ENCODE results near the gene SNRNP70.
"Not testable (repeated sequence)": the region's sequence is repeated elsewhere in the genome, so short reads cannot be mapped to it uniquely, and the experiment has no call there.

Gene SNRNP70

DNA sequence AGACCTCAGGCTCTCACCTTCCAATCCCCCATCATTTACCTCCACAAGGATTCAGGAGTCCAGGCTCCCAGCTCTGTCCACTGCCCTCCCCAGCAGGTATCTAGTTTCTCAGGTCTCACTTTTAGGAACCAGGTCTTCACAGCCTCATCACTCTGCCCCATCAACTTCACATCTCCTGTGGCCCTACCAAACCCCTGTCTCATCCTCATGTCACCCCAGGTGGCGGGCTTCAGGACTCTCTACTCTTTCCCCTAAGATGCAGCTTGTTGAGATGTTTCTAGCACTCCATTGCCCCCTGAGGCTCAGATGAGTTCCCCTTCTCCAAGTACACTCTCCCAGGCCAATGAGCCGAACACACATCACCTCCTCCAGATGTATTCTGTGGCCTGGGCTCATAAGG, 35.6 kb downstream of the SNRNP70 start:
- DNase-seq: no peak

DNA sequence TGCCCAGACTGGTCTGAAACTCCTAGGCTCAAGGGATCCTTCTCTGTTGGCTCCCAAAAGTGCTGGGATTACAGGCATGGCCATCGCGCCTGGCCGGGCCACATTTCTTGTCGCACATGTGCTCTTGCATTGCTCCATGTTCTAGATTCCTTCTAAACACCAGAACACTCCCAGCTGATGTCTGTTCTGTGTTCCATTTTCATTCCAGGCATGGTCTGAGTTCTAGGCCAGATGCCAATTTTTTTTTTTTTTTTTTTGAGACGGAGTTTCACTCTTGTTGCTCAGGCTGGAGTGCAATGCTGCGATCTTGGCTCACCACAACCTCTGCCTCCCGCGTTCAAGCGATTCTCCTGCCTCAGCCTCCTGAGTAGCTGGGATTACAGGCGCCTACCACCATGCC, 36.6 kb downstream of the SNRNP70 start:
- not testable (repeated sequence) for DNase-seq

DNA sequence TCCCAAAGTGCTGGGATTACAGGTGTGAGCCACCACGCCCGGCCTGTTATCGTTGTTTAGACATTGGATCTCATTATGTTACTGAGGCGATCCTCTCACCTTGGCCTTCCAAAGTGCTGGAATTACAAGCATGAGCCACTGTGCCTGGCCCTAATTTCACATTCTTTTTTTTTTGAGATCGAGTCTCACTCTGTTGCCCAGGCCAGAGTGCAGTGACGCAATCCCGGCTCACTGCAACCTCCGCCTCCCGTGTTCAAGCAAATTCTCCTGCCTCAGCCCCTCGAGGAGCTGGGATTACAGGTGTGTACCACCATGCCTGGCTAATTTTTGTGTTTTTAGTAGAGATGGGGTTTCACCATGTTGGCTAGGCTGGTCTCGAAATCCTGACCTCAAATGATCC, 38.0 kb downstream of the SNRNP70 start:
- not testable (repeated sequence) for DNase-seq

DNA sequence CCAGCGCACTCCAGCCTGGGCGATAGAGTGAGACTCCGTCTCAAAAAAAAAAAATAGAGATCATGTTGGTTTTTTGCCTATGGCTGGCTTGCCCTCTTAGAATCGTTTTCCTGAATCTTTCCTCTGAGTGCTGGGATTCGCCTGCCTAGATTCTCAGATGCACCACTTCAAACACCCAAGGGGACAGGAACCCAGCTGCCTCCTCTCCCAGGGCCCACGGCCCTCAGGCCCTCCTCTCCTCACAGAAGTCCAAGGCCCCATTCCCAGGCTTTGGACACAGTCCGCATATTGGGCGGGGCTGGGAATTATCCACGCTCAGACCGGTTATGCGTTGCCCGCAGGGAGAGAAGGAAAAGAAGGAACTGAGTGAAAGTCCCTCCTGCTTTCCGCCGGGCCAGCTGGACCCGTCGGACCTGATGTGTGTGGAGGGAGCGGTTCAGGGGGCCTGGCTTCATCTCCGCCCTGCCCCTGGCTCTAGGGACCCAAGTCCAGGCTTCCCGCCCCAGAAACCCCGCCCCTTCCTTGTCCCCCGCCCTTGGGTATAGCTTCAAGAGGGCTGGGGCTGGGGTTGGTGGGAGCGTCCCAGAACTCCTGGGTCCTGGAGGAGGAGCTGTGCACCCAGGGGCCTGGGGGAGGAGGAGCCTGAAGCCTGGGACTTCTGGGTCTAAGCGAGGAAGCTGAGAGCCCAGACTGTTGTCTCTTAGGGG, 39.9 kb downstream of the SNRNP70 start:
- DNase-seq: no peak

DNA sequence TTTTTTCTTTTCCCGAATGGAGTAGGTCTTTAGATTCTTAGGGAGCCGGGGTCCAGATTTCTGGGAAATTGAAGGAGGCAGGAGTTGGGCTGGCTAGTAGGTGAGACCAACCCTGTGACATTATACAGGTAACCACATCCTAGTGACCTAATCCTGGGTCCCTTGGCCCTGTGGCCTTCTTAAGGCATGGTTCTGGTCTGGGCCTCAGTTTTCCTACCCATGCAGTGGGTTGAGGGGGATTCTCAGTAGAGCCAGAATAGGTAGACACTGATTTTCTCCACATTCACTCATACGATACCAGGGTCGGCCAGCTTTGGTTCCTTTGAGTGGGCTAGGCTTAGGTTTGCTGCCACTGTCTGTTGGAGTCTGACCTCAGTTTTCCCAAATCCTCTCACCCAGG, 41.3 kb downstream of the SNRNP70 start:
- DNase-seq: no peak

DNA sequence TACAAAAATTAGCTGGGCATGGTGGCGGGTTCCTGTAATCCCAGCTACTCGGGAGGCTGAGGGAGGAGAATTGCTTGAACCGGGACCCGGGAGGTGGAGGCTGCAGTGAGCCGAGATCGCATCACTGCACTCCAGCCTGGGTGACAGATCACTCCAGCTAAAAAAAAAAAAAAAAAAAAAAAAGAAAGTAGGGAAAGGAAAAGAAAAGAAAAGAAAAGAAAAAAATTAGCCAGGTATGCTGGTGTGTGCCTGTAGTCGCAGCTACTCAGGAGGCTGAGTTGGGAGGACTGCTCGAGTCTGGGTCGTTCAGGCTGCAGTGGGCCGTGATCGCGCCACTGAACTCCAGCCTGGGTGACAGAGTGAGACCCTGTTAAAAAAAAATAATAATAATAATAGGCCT, 42.0 kb downstream of the SNRNP70 start:
- DNase-seq: not testable (repeated sequence)

DNA sequence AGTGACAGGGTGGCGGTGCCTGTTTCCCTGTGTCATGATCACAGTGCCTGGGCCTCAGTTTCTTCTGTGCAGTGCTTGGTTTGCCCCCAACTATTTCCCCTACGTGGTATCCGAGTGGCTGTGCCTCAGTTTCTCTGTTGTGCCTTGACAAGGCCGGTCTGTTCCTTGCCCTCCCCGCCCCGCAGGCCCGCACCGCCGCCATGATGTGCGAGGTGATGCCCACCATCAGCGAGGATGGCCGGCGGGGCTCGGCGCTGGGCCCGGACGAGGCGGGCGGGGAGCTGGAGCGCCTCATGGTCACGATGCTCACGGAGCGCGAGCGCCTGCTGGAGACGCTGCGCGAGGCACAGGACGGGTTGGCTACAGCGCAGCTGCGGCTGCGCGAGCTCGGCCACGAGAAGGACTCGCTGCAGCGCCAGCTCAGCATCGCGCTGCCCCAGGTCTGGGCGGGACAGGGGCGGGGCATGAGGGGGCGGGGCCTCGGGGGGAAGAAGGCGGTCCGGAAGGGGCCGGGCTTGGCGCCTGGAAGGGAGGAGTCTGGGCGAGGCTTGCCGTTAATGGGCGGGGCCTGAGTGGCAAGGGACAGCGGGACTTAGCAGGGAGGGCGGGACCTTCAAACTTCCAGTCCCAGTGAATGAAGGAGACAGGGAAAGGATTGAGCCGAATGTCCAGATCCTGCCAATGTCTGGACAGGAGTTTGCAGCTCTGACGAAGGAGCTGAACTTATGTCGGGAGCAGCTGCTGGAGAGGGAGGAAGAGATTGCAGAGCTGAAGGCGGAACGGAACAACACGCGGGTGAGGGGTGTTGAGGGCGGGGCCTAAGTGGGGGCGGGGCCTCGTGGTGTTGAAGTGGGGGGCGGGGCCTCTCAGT, 42.7 kb downstream of the SNRNP70 start:
- peak; percentile 88 to 95 (median 91) for DNase-seq

DNA sequence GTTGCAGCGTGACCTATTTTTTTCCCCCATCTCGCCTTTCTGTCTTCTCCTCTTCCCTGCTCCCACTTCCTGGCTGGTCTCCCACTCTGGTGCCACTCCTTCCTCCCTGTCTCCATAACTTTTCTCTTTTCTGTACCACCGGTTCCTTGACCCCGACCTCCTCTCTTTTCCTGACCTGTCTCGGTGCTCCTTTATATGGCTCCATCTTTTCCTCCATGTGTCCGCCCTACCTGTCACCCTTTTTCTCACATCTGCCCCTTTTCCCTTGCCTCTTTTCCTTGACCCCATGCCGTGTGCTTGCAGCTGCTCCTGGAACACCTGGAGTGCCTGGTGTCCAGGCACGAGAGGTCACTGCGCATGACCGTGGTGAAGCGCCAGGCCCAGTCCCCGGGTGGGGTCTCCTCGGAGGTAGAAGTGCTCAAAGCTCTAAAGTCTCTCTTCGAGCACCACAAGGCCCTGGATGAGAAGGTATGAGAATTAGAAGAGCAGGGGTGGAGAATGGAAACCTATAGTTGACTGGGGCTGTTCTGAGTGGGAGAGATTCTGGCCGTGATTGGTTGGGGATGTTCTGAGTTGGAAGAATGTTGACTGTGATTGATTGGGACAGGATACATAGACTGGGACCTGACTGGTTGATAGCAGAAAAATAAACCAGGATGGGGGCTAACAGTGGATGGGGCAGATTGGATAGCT, 43.4 kb downstream of the SNRNP70 start:
- no peak for DNase-seq

DNA sequence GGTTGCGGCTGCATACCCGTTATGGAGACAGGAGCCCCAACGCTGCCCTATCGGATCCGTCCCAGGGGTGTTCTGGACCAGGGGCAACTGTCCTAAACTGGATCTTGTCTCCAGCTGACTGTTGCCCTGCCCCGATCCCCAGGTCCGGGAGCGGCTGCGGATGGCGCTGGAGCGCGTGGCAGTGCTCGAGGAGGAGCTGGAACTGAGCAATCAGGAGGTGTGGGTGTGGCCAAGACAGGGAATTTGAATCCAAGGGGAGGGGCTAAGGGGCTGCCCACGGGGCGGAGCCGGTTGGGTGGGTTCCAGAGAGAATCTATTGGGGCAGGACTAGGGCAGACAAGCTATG, 44.0 kb downstream of the SNRNP70 start:
- DNase-seq: no peak

DNA sequence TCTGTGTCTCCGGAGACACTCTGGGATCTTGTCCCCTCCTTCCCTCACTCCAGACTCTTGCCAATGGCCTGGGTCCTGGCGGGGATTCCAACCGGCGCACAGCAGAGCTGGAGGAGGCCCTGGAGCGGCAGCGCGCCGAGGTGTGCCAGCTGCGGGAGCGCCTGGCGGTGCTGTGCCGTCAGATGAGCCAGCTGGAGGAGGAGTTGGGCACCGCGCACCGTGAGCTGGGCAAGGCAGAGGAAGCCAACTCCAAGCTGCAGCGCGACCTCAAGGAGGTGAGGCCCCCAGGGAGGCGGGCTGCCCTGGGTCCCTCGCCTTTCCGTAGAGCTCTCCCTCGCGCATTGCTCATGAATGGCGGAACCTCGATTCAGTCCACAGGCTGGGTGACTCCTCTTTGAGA, 45.1 kb downstream of the SNRNP70 start:
- DNase-seq: no peak

DNA sequence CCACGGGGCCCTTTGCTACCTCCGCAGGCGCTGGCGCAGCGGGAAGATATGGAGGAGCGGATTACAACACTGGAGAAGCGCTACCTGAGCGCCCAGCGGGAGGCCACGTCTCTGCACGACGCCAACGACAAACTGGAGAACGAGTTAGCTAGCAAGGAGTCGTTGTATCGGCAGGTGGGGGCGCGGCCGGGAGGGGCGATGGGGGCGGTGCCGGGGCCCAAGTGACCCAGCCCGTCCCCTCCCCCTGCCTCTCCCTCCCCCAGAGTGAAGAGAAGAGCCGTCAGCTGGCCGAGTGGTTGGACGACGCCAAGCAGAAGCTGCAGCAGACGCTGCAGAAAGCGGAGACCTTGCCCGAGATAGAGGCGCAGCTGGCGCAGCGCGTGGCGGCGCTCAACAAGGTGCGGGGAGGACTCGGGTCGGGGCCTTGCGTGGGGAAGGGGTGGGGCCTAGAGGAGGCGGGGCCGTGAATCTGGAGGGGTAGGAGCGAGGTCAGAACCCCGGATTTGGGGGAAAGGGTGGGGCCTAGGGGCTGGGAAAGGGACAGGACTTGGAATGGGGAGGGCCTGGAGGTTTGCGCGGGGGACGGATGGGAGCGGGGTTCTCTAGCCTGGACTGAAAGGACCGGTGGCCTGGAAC, 47.8 kb downstream of the SNRNP70 start:
- peak in 1 of 5 experiments; percentile 49 for DNase-seq

DNA sequence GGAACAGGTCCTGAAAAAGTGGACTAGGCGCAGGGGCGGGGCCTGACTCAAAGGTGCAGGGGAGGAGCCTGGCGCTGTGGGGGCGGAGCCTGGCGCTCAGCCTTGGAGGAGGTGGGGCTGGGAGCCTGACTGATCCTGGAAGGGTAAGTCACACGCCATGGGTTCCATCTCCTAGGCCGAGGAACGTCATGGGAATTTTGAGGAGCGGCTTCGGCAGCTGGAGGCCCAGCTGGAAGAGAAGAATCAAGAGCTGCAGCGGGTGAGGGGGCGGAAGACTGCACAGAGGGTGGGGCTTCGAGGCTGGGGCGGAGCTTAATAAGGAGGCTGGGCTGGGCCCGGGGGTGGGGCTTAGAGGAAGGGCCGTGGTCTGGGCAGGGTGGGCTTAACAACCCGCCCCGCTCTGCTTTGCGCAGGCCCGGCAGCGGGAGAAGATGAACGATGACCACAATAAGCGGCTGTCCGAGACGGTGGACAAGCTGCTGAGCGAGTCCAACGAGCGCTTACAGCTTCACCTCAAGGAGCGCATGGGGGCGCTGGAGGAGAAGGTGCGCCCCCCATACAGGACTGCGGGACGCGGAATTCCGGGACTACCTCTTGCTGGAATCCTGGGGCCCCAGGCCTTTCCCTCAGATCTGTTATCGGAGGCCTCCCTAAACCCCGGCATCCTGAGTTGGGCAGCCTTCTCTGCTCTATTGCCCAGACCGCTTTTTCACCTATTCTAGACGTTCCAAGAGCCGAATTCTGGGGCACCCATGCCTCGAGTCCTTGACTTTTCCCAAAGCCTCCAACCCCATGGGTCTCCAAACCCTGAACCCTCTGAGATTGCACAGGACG, 48.6 kb downstream of the SNRNP70 start:
- DNase-seq: peak in 2 of 5 experiments; percentile 38 to 53

DNA sequence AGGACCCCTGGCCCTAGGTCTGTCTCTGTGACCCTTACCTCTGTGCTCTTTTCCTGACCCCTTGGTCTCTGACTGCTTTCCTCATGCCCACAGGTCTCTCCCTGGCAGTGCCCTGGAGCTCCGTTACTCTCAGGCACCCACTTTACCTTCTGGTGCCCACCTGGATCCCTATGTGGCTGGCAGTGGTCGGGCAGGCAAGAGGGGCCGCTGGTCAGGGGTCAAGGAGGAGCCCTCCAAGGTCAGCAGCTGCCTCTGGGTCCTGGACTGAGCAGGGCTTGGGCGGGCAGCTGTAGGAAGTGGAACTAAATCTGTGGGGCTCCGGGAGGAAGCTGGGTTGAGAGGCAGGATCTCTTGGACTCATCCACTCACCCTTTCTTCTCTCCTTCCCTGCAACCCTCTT, 50.4 kb downstream of the SNRNP70 start:
- DNase-seq: no peak

DNA sequence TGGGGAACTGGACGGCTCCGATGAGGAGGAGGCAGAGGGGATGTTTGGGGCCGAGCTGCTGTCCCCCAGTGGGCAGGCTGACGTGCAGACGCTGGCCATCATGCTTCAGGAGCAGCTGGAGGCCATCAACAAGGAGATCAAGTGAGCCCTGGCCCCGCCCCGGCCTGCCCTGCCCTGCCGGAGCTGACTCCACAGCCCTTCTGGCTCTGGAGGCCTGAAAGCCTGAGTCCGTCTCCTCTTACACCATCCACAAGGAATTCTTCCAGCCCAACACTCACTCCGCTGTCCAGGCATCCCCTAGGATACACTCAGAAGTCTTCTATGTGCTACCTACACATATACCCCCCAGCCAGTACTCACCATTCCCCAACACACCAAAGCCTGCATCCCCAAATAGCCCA, 51.5 kb downstream of the SNRNP70 start:
- no peak for DNase-seq

DNA sequence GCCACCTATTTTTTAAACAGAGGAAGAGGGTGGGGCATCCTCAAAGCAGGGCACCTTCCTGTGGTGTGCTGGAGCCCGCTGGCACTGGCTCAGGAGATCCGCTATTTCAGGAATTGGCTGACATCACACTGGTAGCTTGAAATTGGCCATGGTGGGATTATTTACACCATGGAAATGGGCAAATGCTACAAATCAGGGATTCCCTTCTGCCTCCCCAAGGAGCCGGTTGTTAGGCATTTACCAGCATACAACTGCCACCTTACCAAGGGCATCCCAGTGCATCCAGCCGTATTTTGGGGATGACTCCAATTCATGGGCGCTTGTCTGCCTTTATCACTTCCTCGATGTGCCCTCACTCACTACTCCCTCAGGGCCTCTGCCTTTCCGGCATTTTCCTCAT, 55.7 kb downstream of the SNRNP70 start:
- no peak for DNase-seq

DNA sequence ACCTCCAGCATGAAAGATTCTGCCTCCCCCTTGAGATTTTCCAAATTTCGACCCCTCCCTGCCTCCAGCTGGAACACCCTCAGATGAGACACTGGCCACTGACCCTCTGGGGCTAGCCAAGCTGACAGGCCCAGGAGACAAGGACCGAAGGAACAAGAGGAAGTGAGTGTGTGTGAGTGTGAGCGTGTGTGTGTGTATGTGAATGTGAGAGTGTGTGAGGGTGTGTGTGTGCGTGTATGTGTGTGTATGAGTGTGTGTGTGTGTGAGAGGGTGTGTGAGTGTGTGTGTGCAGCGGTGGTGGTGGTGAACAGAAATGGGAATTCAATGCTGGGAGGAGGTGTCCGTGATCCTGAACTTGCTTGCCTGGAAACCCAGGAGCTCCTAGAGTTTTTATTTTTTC, 56.1 kb downstream of the SNRNP70 start:
- DNase-seq: no peak

DNA sequence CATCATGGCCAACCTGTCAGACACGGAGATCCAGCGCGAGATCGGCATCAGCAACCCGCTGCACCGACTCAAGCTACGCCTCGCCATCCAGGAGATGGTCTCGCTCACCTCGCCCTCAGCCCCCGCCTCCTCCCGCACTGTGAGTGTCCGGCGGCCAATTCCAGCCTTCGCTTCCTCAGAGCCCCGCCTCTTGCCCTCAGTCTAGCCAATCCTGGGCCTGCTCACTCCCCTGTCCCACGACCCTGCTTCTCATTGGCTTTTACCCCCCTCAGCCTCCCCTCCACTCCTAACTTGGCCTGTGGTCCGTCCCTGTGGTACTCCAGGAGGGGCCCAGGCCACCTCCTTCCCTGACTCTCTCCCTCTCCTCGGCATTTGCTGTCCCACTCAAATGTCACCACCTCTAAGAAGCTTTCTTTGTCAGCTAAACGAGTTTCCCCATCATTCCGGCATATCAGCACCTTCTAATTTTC, 57.6 kb downstream of the SNRNP70 start:
- DNase-seq: peak in 3 of 5 experiments; percentile 45 to 87 (median 49)

DNA sequence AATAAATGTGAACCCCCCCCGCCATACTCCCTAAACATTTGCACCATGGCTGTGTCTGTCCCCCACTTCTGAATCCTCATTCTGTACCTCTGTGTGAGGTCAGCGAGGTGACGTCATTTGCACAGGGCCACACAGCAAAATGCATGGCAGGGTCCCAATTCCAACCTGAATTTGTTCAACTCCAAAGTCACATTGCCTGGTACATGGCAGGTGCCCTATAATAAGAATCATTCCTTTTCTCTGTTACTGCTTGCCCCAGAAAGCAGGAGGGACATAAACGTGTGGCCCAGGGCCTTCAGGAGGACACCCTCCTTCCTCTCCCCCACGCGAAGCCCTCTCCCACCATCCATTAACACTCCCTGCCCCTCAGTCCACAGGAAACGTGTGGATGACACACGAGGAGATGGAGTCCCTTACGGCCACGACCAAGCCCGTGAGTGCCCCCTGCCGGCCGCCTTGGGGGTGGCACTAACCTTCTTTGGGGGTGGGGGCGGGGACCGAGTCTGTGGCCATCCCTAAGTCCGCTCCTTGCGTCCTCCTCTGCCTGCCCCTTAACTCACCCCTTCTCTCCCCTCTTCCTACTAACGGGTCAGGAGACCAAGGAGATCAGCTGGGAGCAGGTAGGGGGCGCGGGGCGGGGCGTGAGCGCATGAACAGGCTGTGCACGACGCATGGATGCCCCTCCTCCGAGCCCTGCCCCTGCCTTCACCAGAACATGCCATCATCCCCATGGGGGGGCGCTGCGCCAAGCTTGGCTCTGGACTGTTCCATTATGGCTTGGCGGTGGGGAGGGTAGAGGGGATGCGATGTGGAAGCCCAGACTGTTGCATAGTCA, 60.5 kb downstream of the SNRNP70 start:
- peak; percentile 53 to 89 (median 69) for DNase-seq

DNA sequence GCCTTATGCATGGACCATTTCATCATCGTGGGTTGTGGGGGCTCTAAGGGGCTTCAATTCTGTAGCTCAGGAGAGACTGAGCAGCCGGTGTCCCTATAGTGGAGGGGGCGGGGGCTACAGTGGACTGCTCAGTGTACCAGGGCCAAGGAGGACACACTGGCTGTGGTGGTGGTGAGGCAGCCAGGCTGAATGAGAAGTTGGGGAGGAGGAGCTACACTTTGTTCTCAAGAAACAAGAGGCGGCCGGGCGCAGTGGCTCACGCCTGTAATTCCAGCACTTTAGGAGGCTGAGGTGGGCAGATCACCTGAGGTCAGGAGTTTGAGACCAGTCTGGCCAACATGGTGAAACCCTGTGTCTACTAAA, 61.1 kb downstream of the SNRNP70 start:
- DNase-seq: not testable (repeated sequence)

DNA sequence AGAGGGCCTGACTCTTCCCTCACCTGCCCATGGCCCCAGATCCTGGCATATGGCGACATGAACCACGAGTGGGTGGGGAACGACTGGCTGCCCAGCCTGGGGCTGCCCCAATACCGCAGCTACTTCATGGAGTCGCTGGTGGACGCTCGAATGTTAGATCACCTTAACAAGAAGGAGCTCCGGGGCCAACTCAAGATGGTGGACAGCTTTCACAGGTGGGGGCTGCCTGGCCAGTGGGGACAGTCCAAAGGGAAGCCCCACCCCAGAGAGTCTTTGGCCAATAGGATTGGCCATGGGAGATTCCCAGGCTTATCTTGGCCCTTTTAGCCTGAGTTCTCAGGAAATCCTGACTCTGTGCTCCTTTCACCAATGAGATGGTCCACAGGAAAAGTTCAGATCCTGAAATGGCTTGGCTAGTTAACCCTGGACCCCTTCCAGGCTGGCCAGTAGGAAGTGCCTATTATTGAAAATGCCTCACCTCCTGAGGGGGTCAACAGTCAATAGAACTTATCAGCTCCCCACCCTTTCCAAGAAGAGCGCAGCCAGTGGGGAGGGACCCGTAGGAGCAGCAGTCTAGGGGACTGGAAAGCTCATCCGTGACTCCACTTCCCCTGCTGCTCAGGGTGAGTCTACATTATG, 62.9 kb downstream of the SNRNP70 start:
- DNase-seq: no peak

All from T-helper 2 cell (primary cell).